Mesodermal cell (in vitro differentiated cells): Measurements from ENCODE around the gene FBLN5. TPM values are rescaled to one million over a fixed set of nuclear protein-coding genes. Genes with fewer than 3 reads are reported as not detected.
A peak's percentile ranks its signal among the peaks of the same experiment; 100 is the strongest.

Experiments
- H3K27ac ChIP-seq: 2 replicates; pipeline ENCODE4 v1.7.0; 2013; ENCODE audit warnings: mild to moderate bottlenecking, low read depth, low read length, moderate library complexity; ENCODE audit not compliant: severe bottlenecking
- H3K36me3 ChIP-seq: 2 replicates; pipeline ENCODE4 v1.7.1; 2013; ENCODE audit warnings: mild to moderate bottlenecking, low read length, moderate library complexity; ENCODE audit not compliant: control insufficient read depth, insufficient read depth
- H3K4me1 ChIP-seq: one replicate; pipeline ENCODE4 v1.7.1; 2013; ENCODE audit warnings: mild to moderate bottlenecking, low read length; ENCODE audit not compliant: insufficient read depth, control insufficient read depth, poor library complexity, severe bottlenecking
- H3K4me3 ChIP-seq: 2 replicates; pipeline ENCODE4 v1.7.0; 2013; ENCODE audit warnings: low read length, control low read depth, mild to moderate bottlenecking; ENCODE audit not compliant: insufficient read depth, poor library complexity, severe bottlenecking; ENCODE audit errors: extremely low read depth
- H3K9me3 ChIP-seq: 2 replicates; pipeline ENCODE4 v1.7.1; 2013; ENCODE audit warnings: mild to moderate bottlenecking, low read length, moderate library complexity; ENCODE audit not compliant: control insufficient read depth
- WGBS, 2 experiments: methylation state at CpG; one replicate each; pipeline ENCODE4 v1.1.5; 2013; ENCODE audit warnings: missing lambda C conversion rate in 2 of 2; ENCODE audit not compliant: insufficient coverage in 2 of 2; 5-methylcytosine and 5-hydroxymethylcytosine counted together
- polyA plus RNA-seq, 2 experiments: library from polyadenylated mRNA; stranded (reverse); fragments of 50-300 nt; gene quantifications; one replicate each; pipeline ENCODE4 v1.2.3, GENCODE V29; 2013

Gene FBLN5, protein sequence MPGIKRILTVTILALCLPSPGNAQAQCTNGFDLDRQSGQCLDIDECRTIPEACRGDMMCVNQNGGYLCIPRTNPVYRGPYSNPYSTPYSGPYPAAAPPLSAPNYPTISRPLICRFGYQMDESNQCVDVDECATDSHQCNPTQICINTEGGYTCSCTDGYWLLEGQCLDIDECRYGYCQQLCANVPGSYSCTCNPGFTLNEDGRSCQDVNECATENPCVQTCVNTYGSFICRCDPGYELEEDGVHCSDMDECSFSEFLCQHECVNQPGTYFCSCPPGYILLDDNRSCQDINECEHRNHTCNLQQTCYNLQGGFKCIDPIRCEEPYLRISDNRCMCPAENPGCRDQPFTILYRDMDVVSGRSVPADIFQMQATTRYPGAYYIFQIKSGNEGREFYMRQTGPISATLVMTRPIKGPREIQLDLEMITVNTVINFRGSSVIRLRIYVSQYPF
- polyA plus RNA-seq (2013, experiment 1 of 2): 3.5 TPM
- polyA plus RNA-seq (2013, experiment 2 of 2): 4.7 TPM

DNA sequence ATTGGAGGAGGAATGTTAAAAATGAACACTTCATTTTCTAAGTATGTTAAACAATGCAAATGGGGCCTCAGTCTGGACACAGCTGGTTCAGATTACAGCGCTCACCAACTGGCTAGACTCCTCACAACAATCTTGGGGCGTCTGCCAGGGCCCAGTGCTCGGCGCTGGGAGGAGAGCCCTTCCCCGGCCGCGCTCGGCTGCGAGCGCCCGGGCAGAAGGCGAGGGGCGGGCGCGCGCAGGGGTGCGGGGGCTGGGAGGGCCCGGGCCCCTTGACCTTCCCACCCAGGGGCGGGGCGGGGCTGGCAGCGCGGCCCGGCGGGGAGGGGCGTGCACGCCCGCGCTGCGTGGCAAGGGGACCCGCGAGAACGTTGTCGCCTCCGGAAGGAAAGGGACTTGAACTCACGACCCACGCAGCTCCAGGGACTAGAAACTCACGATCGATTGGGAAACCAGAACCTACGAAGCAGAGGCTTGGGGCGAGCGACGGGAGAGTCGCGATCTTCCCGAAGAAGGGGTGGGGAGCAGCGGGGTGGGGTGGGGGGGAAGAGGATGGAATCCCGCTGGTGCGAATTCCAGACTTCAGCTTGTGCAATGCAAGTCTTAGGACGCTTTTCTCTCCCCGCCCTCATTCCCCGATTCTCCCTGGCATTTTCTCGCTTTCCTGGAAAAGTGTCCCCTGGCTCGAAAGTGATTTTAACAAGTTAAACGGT, at the start of gene FBLN5:
Gene FBLN5, minus strand, starts transcription at position 220 of the 710 bp plus-strand sequence. CDS start 465 bp downstream, outside the sequence.
- Histone ChIP-seq H3K4me3 (peak within 1 kb of the TSS; percentile 47), H3K27ac (no peak within 1 kb of the TSS), H3K9me3 (no peaks in the 10 kb centered on the region), H3K36me3 (no peaks in the 10 kb centered on the region), H3K4me1 (peaks cover 4% of the 10 kb centered on the region)
- WGBS, 2 experiments: 1 to 2% methylated on average over 36 to 51 of the region's 54 CpGs

DNA sequence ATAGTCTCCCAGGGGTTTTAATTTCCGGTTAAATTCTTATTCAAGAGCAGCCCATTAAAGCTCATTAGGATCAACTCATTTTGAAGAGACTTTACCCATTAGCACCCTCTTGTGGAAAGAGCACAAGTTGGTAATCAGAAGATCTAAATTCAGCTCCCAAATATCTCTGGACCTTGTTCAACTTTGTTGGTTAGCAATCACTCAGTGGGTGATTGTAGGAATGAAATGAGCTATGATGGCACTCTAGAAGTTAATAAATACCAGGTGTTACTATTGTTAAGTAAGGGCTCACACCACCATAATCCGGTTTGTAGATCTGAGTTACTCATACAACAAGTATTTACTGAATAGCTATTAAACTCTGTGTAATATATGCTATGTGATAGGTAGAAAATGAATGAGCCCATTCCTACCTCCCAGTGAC, 49.5 kb upstream of the FBLN5 start:
- WGBS, 2 experiments: no CpG with 5 or more reads among the region's 2 CpGs
- no peak overlapping the region for H3K4me3 ChIP-seq
- H3K9me3 ChIP-seq: no peaks in the 10 kb centered on the region
- peaks cover 52% of the 10 kb centered on the region for H3K36me3 ChIP-seq
- no peak overlapping the region for H3K27ac ChIP-seq
- peaks cover 5% of the 10 kb centered on the region for H3K4me1 ChIP-seq

DNA sequence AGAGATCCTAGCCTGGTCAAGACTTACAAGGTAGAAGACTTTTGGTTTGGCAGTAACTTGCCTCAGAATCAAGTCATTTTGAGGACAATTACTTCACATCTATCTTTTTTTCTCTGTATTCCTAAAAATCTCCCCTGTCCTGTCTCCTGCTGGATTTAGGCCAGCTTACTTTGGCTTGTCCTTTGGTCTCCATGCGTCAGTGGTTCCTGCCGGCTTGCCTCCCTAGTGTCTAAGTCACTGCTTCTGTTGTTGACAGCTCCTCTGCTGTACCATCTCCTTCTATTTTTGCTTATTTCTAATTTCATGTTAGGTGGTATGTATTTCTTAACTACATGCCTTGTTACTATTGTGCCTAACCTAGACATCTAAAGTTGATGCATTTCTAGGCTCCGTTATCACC, 39.7 kb upstream of the FBLN5 start:
- H3K36me3 ChIP-seq: peaks cover 66% of the 10 kb centered on the region
- no peak overlapping the region for H3K4me3 ChIP-seq
- no peaks in the 10 kb centered on the region for H3K4me1 ChIP-seq
- H3K27ac ChIP-seq: no peak overlapping the region
- no peaks in the 10 kb centered on the region for H3K9me3 ChIP-seq
- 69 to 100% methylated on average over 2 of the region's 3 CpGs for WGBS, 2 experiments

DNA sequence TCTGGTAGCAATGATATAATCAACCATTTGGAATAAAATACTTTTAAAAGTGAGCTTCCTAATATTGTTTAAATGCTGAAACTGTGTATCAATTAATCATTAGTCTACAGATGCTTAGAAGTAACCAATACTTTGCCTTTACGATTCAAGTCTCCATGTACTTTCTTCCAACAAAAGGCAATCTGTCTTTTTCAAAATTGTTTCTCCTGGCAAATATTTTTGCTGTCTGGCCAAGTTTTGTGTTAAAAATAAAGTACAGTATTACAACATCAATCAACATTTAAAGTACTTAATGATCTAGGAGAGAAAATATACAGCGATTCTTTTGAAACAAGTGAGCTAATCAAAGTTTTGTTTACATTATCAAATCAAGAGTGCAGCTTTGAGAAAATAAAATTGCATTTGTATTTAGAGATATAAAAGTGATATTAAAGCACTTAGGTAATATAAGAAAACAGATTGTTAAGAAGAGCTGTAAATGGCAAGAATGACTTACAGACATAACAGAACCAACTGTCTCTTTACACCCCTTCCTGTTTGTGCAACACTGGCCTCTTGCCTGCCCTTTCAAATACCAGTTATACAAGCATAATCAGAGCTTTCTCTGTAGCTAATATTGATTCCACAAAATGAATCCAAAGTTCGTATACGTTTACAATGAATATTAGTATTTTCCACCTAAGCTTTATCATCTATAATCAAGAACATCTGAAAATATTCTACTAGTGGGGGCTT, 38.2 kb upstream of the FBLN5 start:
- peaks cover 52% of the 10 kb centered on the region for H3K36me3 ChIP-seq
- no CpG with 5 or more reads among the region's 4 CpGs for WGBS, 2 experiments
- H3K9me3 ChIP-seq: no peaks in the 10 kb centered on the region
- H3K4me1 ChIP-seq: no peaks in the 10 kb centered on the region
- H3K4me3 ChIP-seq: no peak overlapping the region
- no peak overlapping the region for H3K27ac ChIP-seq

DNA sequence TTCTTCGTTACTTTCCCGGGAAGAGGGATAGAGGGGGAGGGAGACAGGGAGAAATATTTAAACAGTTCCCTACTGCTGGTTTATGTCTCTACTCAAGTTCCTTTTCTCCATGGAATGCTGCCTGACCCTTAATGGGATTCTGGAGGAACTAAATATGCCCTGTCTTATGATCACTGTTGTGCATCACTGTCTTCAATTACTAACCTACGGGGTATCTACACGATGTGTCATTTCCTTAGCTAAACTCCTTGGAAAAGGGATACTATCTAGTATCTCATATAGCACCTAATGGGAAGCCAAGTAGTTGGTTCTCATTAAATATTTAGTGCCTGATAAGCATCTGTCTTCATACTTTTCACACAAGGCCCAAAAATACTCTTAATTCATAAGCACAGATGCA, 37.5 kb upstream of the FBLN5 start:
- H3K36me3 ChIP-seq: peaks cover 48% of the 10 kb centered on the region
- no CpG with 5 or more reads among the region's 4 CpGs for WGBS, 2 experiments
- H3K4me3 ChIP-seq: no peak overlapping the region
- no peaks in the 10 kb centered on the region for H3K4me1 ChIP-seq
- no peaks in the 10 kb centered on the region for H3K9me3 ChIP-seq
- no peak overlapping the region for H3K27ac ChIP-seq

DNA sequence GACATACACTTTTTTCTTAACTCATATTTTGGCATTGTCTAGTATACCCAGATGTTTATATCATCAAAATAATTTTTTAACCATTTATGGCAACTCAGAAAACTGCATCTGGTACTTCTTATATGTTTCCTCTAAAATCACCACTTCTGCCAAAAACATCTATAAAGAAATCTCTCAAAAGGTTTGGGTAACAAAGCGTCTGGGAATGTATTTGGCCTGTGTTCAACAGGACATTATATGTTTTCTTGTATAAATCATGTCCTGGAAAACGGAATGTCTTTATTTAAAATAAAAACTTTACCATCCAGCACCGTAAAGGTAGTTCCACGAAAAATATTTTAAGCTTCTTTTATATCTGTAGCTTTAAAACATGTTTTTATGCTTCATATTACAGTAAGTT, 36.1 kb upstream of the FBLN5 start:
- Histone ChIP-seq H3K4me1 (no peaks in the 10 kb centered on the region), H3K36me3 (peaks cover 45% of the 10 kb centered on the region), H3K9me3 (no peaks in the 10 kb centered on the region), H3K27ac (no peak overlapping the region), H3K4me3 (no peak overlapping the region)
- WGBS, 2 experiments: no CpG with 5 or more reads among the region's 4 CpGs

DNA sequence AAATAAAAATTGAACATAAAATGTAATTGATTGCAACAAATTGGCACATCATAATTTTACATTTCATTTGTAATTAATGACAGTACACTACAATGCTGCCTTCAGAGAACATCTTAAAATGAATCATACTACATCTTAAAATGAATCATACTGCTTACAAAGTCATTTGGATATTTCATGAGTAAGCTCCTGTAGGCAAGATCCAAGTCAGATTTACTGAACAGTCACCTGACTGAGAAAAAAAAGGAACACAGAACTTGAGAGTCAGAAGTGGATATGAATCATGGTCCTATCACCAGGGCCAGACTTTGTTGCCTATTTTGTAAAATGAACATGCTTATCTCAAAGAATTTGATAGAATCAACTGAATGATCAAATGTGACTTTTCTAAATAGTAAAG, 32.7 kb upstream of the FBLN5 start:
- H3K9me3 ChIP-seq: no peaks in the 10 kb centered on the region
- no peak overlapping the region for H3K27ac ChIP-seq
- no peaks in the 10 kb centered on the region for H3K4me1 ChIP-seq
- H3K4me3 ChIP-seq: no peak overlapping the region
- H3K36me3 ChIP-seq: peaks cover 33% of the 10 kb centered on the region

DNA sequence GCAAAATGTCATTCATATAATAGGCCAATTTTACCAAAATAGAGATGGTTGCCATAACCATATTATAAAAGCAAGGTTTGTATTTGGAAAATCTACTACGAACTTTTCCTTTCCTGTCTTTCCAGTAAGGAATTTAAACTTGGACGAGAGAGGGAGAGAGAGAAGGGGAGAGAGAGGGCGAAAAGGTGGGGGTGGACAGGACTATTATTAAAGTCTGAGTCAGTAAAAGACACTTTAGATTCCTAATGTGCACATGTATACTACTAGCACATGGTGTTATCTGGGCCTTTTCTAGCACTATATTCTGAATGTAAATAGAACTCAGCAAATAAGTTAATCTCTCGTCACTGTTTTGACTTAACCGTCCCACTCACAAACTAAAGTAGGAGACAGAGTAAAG, 30.4 kb upstream of the FBLN5 start:
- no peak overlapping the region for H3K4me3 ChIP-seq
- peaks cover 38% of the 10 kb centered on the region for H3K36me3 ChIP-seq
- WGBS, 2 experiments: 90% methylated on average over 2 of the region's 5 CpGs; no CpG with 5 or more reads in 1 of the 2 experiments
- H3K27ac ChIP-seq: no peak overlapping the region
- H3K9me3 ChIP-seq: no peaks in the 10 kb centered on the region
- no peaks in the 10 kb centered on the region for H3K4me1 ChIP-seq

DNA sequence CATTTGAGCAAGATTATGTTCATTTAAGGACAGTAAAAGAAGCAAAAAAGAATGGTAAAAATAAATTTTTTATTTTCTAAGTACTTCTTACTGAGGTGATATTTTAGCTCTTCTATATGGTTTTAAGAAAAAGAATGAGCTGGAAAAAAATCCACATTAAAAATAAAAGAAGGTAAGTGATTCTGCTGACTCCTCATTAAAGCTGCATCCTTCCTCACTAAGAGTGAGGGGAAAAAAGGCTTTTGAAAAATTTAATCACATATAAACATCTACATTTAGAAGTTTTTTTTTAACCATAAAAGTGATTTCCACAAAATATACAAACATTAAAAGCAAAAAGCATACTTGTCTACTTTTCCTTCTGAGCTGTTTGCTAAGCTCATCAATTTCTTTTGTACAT, 28.3 kb upstream of the FBLN5 start:
- Histone ChIP-seq H3K9me3 (no peaks in the 10 kb centered on the region), H3K4me1 (no peaks in the 10 kb centered on the region), H3K36me3 (peaks cover 44% of the 10 kb centered on the region), H3K27ac (no peak overlapping the region), H3K4me3 (no peak overlapping the region)

DNA sequence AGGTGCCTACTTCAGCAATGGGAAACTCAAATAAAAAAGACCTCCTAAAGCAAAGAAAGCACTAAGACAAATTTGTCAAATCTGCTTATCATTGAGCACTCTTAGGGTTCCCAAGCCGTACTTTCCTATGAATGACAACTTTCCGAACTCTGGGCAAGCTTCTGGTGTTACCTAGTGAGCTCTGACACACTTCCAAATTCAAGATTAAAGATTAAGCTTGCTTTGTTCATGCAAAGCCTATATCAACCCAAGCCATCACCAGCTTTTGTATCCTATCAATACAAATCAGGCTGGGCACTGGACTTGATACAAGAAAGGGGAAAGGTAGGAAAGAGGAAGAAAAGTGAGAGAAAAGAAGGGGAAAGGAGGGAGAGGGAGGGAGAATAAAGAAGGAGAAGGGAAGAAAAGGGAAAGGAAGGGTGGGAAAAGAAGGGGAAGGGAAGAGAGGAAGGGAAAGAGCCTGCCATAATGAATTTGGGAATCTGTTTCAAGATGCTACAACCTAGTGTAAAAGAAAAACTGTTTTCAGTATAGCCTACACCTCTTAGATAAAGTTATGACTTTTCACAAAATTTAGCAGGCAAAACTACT, 23.8 kb upstream of the FBLN5 start:
- Histone ChIP-seq H3K4me3 (no peak overlapping the region), H3K36me3 (peaks cover 53% of the 10 kb centered on the region), H3K27ac (no peak overlapping the region), H3K9me3 (no peaks in the 10 kb centered on the region), H3K4me1 (no peaks in the 10 kb centered on the region)
- 92 to 93% methylated on average over 2 of the region's 2 CpGs for WGBS, 2 experiments
